HG02642 (cell line): ENCODE data around the gene TMEM52.

ENCODE experiments used
- ATAC-seq: cut with Tn5 transposase; IDR thresholded peaks from one replicate; pipeline ENCODE4 v1.9.1; 2021; ENCODE audit warnings: mild to moderate bottlenecking; ENCODE audit not compliant: unreplicated experiment, poor library complexity

TMEM52 gene

GRCh38 chr1:1877865-1878436 is 41.1 kb downstream of the TMEM52 start:
- no peak for ATAC-seq

- no peak for ATAC-seq
Observed at GRCh38 chr1:1876335-1876930, 42.6 kb downstream of the TMEM52 start.

DNA sequence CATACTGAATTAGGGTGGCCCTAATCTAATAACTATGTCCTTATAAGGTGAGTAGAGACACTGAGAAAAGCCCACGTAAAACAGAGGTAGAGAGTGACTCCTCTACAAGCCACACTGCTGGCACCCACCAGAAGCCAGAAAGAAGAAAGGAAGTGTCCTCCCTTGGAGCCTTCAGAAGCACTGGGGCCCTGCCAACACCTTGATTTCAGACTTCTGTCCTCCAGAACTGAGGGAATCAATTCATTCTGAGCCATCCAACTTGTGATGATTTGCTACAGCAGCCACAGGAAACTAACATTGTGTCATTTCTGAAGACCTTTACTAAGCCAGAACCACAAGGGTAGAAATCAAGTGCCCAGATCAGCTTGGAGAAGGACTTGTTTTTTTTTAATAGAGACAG is 43.1 kb downstream of the TMEM52 start:
- ATAC-seq, result no peak

DNA sequence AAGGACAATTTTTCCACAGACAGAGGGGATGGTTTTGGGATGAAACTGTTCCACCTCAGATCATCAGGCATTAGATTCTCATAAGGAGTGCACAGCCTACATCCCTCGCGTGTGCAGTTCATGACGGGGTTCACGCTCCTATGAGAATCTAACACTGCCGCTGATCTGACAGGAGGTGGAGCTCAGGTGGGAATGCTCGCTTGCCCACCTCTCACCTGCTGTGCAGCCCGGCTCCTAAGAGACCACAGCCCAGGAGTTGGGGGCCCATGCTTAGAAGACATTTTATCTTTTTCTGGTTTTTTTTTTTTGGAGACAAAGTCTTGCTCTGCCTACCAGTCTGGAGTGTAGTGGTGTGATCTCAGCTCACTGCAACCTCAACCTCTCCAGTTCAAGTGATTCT is 44.2 kb downstream of the TMEM52 start:
- no peak for ATAC-seq

DNA sequence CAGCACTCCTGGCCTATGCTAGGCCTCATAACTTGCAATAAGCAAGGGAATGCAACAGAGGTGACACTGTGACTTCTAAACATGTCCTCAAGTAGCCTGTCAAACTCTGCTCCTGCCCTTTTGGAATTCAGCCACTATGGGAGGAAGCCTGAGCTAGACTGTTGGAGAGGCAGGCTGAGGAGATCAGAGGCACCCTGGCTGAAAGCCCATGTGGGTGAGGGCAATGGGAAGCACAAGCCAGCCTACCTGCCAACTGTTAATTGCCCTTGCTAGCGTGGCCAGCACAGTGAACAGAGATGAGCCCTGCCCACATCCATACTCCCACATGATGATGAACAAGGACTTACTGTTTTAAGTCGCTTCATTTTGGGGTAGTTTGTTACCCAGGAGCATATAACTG is 45.9 kb downstream of the TMEM52 start:
- ATAC-seq, result no peak

- no peak for ATAC-seq
Observed at GRCh38 chr1:1872329-1872994, 46.6 kb downstream of the TMEM52 start.

DNA sequence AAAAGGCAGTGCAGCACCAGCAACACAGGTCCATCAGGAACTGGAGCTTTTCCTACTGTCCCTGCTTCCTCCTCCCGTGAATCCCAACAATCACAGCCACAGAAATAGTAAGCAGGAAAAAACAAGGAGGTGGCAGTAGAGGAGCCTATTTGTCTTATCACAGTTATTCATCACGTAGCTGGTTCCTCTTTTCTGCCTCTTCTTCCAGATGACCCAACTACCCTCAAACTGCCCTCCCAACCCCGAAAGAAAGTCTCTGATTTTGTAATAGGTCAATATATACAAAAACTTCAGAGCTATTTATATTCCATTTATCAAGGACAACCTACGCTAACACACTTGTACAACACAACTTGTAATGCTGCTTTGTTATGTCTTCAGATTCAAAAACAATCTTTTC is 49.6 kb downstream of the TMEM52 start:
- no peak for ATAC-seq
